Upper lobe of left lung (tissue), 6 donors: ENCODE results near the gene IRAK1. TPM values are rescaled to one million over a fixed set of nuclear protein-coding genes. Genes with fewer than 3 reads are reported as not detected.

Source experiments
- ATAC-seq, 2 donors: fragments of 200-7000 bp; cut with Tn5 transposase; one replicate each; pipeline ENCODE4 v1.9.1; 2022; ENCODE audit warnings: mild to moderate bottlenecking in 2 of 2, moderate library complexity in 2 of 2; ENCODE audit not compliant: low FRiP score in 2 of 2
- DNase-seq, 2 donors: peaks; one replicate each; pipeline ENCODE4 v3.0.0-alpha.2; 2019 to 2020
- H3K27ac ChIP-seq, 4 donors: fragments of 200-600 bp; sonication (generic); one replicate each; pipeline ENCODE4 v1.5.1; 2016 to 2019
- H3K27me3 ChIP-seq, 4 donors: fragments of 200-600 bp; sonication (generic); one replicate each; pipeline ENCODE4 v1.5.1; 2017 to 2019
- H3K36me3 ChIP-seq, 4 donors: fragments of 200-600 bp; sonication (generic); one replicate each; pipeline ENCODE4 v1.5.1; 2016 to 2019
- H3K4me1 ChIP-seq, 4 donors: fragments of 200-600 bp; sonication (generic); one replicate each; pipeline ENCODE4 v1.5.1; 2018 to 2019
- H3K4me3 ChIP-seq, 4 donors: fragments of 200-600 bp; sonication (generic); one replicate each; pipeline ENCODE4 v1.5.1; 2017 to 2019; ENCODE audit warnings: mild to moderate bottlenecking in 2 of 4, moderate library complexity in 1 of 4
- H3K9me3 ChIP-seq, 4 donors: fragments of 200-600 bp; sonication (generic); one replicate each; pipeline ENCODE4 v1.5.1; 2018 to 2019
- EP300 ChIP-seq, 4 donors: sonication (generic); formaldehyde crosslinking; IDR thresholded peaks; one replicate each; pipeline ENCODE4 v1.5.1; 2017; ENCODE audit warnings: antibody characterized with exemption in 4 of 4, control low read depth in 2 of 4
- POLR2A ChIP-seq, 4 donors: fragments of 450-650 bp; IDR thresholded peaks; one replicate each; pipeline ENCODE4 v1.5.1; 2016 to 2017; ENCODE audit warnings: antibody characterized with exemption in 4 of 4, mild to moderate bottlenecking in 2 of 4
- POLR2AphosphoS5 ChIP-seq, 2 donors: sonication (generic); formaldehyde crosslinking; IDR thresholded peaks; one replicate each; pipeline ENCODE4 v1.5.1; 2017; ENCODE audit warnings: antibody characterized with exemption in 2 of 2
- WGBS, 2 donors: methylation state at CpG; one replicate each; pipeline ENCODE4 v1.1.5; 2017 to 2018; 5-methylcytosine and 5-hydroxymethylcytosine counted together
- small RNA-seq, 4 donors: library from RNA; depleted of rRNA; stranded (forward); fragments of <200 nt; gene quantifications; one replicate each; pipeline ENCODE3, GENCODE V24; 2016
- total RNA-seq, 6 donors: library from RNA; depleted of rRNA in 4 of 6; stranded (reverse); fragments of >200 nt in 4 of 6; gene quantifications; one replicate each; pipeline versions ENCODE4 v1.1.0 to v1.2.1, GENCODE V29; 2016 to 2021
- TF ChIP-seq, protein P1 (sequence below), 6 experiments: fragments of 450-650 bp in 4 of 6; fragments of 200-600 bp in 2 of 6; sonication (generic) in 2 of 6; IDR thresholded peaks; one replicate each; pipeline ENCODE4 v1.5.1; 2016 to 2019; ENCODE audit warnings: antibody characterized with exemption in 6 of 6
- donor health status: DM: no; HTN: no; CAD: no; lungs with moderate emphysema.
- donor health status: DM: no; HTN: yes; CAD: no; lungs with severe emphysema.

The IRAK1 gene
- total RNA-seq, 6 donors from 2014 or later: 49.4 to 236 (median 125) TPM

DNA sequence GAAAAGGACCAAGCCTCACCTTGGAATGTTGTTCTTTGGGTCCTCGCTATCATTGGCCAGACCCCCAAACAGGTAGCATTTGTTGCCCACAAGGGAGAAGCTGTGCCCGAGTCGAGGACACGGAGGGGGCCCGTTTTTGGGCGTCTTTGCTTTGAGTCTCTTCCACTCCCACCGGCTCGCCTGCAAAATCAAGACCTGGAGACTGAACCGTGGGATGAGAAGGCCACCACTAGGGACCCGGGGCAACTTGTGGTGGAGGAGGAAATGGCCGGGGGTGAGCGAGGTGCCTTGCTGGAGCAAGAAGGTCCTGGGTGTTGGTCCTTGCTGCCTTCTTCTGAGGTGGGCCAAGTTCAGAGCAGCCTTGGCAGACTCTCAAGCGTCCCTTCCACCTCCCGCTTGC, 55.6 kb downstream of the IRAK1 start:
- WGBS, 2 donors: 89% methylated on average over 14 of the region's 14 CpGs; no CpG with 5 or more reads in 1 of the 2 donors
- no peak for ATAC-seq
- H3K36me3 ChIP-seq: peaks cover 0 to 53% (median 40%) of the 10 kb centered on the region in 4 donors

DNA sequence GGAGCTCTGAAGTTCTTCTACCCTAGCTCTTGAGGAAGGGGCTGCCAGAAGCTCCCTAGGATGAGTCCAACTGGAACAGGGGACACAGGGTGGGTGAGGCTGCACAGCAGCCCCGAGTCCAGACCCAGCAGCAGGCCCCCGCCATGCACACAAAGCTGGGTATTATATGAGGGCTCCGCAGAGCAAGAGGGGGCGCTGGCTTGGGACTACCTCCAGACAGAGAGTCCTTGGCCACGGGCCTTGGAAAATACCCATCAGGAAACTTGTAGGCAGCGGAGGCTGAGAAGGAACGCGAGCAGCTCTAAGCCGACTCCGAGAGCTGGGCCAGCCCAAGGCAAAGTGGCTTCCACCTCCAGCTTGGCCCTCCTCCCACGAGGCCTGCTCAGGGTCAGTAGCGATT, 56.2 kb downstream of the IRAK1 start:
- ATAC-seq (no peak), DNase-seq (no peak)
- no peak overlapping the region for H3K27ac ChIP-seq
- WGBS, 2 donors: 92% methylated on average over 12 of the region's 12 CpGs; no CpG with 5 or more reads in 1 of the 2 donors
- H3K4me1 ChIP-seq: peaks cover 23 to 31% (median 25%) of the 10 kb centered on the region in 4 donors
- no peaks in the 10 kb centered on the region for H3K9me3 ChIP-seq
- no peaks in the 10 kb centered on the region for H3K27me3 ChIP-seq
- TF ChIP-seq POLR2AphosphoS5 (IDR thresholded peaks at IDR 0.05): no peak
- TF ChIP-seq POLR2A (IDR thresholded peaks at IDR 0.05): no peak
- TF ChIP-seq, protein P1, sequence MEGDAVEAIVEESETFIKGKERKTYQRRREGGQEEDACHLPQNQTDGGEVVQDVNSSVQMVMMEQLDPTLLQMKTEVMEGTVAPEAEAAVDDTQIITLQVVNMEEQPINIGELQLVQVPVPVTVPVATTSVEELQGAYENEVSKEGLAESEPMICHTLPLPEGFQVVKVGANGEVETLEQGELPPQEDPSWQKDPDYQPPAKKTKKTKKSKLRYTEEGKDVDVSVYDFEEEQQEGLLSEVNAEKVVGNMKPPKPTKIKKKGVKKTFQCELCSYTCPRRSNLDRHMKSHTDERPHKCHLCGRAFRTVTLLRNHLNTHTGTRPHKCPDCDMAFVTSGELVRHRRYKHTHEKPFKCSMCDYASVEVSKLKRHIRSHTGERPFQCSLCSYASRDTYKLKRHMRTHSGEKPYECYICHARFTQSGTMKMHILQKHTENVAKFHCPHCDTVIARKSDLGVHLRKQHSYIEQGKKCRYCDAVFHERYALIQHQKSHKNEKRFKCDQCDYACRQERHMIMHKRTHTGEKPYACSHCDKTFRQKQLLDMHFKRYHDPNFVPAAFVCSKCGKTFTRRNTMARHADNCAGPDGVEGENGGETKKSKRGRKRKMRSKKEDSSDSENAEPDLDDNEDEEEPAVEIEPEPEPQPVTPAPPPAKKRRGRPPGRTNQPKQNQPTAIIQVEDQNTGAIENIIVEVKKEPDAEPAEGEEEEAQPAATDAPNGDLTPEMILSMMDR (IDR thresholded peaks at IDR 0.05): no peak
- TF ChIP-seq EP300 (IDR thresholded peaks at IDR 0.05): no peak
- no peak overlapping the region for H3K4me3 ChIP-seq
- H3K36me3 ChIP-seq: peaks cover 0 to 58% (median 45%) of the 10 kb centered on the region in 4 donors

More for the DNA sequence above, 55.6 kb downstream of the IRAK1 start:
- Histone ChIP-seq H3K27me3 (no peaks in the 10 kb centered on the region), H3K9me3 (no peaks in the 10 kb centered on the region), H3K4me1 (peaks cover 29 to 36% (median 31%) of the 10 kb centered on the region in 4 donors), H3K27ac (no peak overlapping the region), H3K4me3 (no peak overlapping the region)
- TF ChIP-seq, protein P1 (IDR thresholded peaks at IDR 0.05): no peak
- TF ChIP-seq POLR2A (IDR thresholded peaks at IDR 0.05): no peak
- TF ChIP-seq EP300 (IDR thresholded peaks at IDR 0.05): no peak
- no peak for TF ChIP-seq POLR2AphosphoS5 (IDR thresholded peaks at IDR 0.05)
- no peak for DNase-seq

DNA sequence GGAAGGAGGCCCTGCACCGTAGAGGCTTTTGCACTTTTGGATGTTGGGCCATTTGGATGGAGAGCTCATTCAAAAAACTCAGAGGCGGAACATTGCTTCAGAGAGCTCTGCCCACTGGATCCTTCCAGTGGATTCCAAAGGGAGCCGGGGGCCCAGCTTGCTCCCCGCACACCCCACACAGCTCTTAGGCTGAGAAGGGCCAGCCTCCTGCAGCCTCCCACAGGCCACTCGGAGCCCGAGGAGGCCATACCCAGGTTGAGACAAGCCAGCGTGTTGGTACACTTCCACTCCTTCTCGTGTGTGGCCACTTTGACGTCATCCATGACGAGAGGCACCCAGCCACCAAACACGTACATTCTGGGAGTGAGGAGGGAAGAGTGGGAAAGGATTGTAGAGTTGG, 58.4 kb downstream of the IRAK1 start:
- Histone ChIP-seq H3K27ac (no peak overlapping the region), H3K4me1 (peaks cover under 1 to 8% (median 4%) of the 10 kb centered on the region in 4 donors), H3K4me3 (no peak overlapping the region), H3K27me3 (no peaks in the 10 kb centered on the region), H3K9me3 (no peaks in the 10 kb centered on the region), H3K36me3 (peaks cover 0 to 81% (median 58%) of the 10 kb centered on the region in 4 donors)
- 90 to 96% methylated on average over 2 to 11 of the region's 11 CpGs for WGBS, 2 donors
- DNase-seq: no peak
- no peak for TF ChIP-seq EP300 (IDR thresholded peaks at IDR 0.05)
- no peak for TF ChIP-seq POLR2A (IDR thresholded peaks at IDR 0.05)
- no peak for ATAC-seq

DNA sequence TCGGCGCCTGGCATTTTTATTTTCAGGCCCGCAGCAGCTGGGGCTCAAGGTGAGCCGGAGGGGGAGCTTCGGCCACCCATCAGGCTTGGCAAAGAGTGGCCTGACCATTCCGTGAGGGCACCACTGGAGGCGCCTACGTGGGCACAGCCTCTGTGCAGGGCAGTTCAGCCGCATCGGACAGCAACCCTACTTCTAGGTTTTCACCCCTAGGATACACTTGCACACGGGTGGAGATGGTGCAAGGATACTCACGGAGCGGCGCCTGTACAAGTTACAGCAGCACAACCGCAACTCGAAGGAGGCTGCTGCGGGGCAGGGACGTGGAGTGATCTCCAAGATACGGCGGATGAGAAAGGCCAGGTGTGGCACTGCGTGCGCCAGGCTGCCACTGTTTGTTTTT, 58.9 kb downstream of the IRAK1 start:
- no peaks in the 10 kb centered on the region for H3K9me3 ChIP-seq
- DNase-seq (no peak), ATAC-seq (no peak)
- no peak overlapping the region for H3K4me3 ChIP-seq
- no peak overlapping the region for H3K27ac ChIP-seq
- WGBS, 2 donors: 88 to 96% methylated on average over 10 to 22 of the region's 22 CpGs
- peaks cover 0 to 86% (median 60%) of the 10 kb centered on the region in 4 donors for H3K36me3 ChIP-seq
- no peak for TF ChIP-seq POLR2AphosphoS5 (IDR thresholded peaks at IDR 0.05)
- no peak for TF ChIP-seq POLR2A (IDR thresholded peaks at IDR 0.05)
- TF ChIP-seq EP300 (IDR thresholded peaks at IDR 0.05): no peak
- TF ChIP-seq, protein P1 (IDR thresholded peaks at IDR 0.05): no peak
- no peaks in the 10 kb centered on the region for H3K27me3 ChIP-seq
- H3K4me1 ChIP-seq: peaks cover 0 to 5% (median 0%) of the 10 kb centered on the region in 4 donors

Small RNAs within 50 kb of the gene (small RNA-seq; reads per million reads assigned to genes)
- gene MIR3202-1: 0 to 0.43 (median 0.20) reads per million in 4 donors

Other genes starting within 250 kb of the IRAK1 start
- gene SRPK3, start 238.9 kb downstream of the IRAK1 start, total RNA-seq: under 1 TPM in 4 of 6 donors, not detected in 2; 0.20 to 0.44 (median 0.23) TPM
- 10 to 100 TPM; 43.5 to 98.5 (median 57.4) TPM for gene IDH3G, start 225.5 kb downstream of the IRAK1 start, total RNA-seq
- gene SSR4, start 225.2 kb downstream of the IRAK1 start, total RNA-seq: 100 to 1,000 TPM in 4 of 6 donors, 10 to 100 TPM in 2; 70.2 to 328 (median 172) TPM
- gene PDZD4, start 189.4 kb downstream of the IRAK1 start, total RNA-seq: 1 to 10 TPM; 1.6 to 8.9 (median 6.3) TPM
- gene L1CAM, start 133.7 kb downstream of the IRAK1 start, total RNA-seq: 10 to 100 TPM in 1 of 6 donors, 1 to 10 TPM in 2, under 1 TPM in 2, not detected in 1; 0.52 to 10.0 (median 1.1) TPM
- 1 to 10 TPM in 3 of 6 donors, not detected in 3; 1.2 to 2.8 (median 1.4) TPM for gene AVPR2, start 115.2 kb downstream of the IRAK1 start, total RNA-seq
- gene ARHGAP4, start 93.6 kb downstream of the IRAK1 start, total RNA-seq: 100 to 1,000 TPM in 2 of 6 donors, 10 to 100 TPM in 4; 33.4 to 353 (median 82.6) TPM
- gene NAA10, start 84.9 kb downstream of the IRAK1 start, total RNA-seq: 100 to 1,000 TPM in 2 of 6 donors, 10 to 100 TPM in 4; 30.7 to 116 (median 76.2) TPM
- 10 to 100 TPM; 32.8 to 81.7 (median 54.5) TPM for gene RENBP, start 75.3 kb downstream of the IRAK1 start, total RNA-seq
- 10 to 100 TPM; 40.8 to 78.9 (median 52.2) TPM for gene HCFC1, start 48.1 kb downstream of the IRAK1 start, total RNA-seq
- 10 to 100 TPM in 2 of 6 donors, 1 to 10 TPM in 4; 2.1 to 17.7 (median 5.0) TPM for gene TMEM187, start 47.1 kb downstream of the IRAK1 start, total RNA-seq
- gene MECP2, start 77.8 kb upstream of the IRAK1 start, total RNA-seq: 100 to 1,000 TPM in 1 of 6 donors, 10 to 100 TPM in 5; 43.3 to 110 (median 59.3) TPM
- not detected for gene OPN1LW, start 124.3 kb upstream of the IRAK1 start, total RNA-seq
- gene OPN1MW, start 162.7 kb upstream of the IRAK1 start, total RNA-seq: not detected
- not detected for gene OPN1MW2, start 199.9 kb upstream of the IRAK1 start, total RNA-seq
- not detected for gene OPN1MW3, start 237.7 kb upstream of the IRAK1 start, total RNA-seq